GM21723 (cell line): Measurements from ENCODE around the gene NIP7.

Source experiments
- ATAC-seq: cut with Tn5 transposase; IDR thresholded peaks from one replicate; pipeline ENCODE4 v1.9.1; 2021; ENCODE audit warnings: mild to moderate bottlenecking, moderate library complexity; ENCODE audit not compliant: unreplicated experiment

NIP7 gene

DNA sequence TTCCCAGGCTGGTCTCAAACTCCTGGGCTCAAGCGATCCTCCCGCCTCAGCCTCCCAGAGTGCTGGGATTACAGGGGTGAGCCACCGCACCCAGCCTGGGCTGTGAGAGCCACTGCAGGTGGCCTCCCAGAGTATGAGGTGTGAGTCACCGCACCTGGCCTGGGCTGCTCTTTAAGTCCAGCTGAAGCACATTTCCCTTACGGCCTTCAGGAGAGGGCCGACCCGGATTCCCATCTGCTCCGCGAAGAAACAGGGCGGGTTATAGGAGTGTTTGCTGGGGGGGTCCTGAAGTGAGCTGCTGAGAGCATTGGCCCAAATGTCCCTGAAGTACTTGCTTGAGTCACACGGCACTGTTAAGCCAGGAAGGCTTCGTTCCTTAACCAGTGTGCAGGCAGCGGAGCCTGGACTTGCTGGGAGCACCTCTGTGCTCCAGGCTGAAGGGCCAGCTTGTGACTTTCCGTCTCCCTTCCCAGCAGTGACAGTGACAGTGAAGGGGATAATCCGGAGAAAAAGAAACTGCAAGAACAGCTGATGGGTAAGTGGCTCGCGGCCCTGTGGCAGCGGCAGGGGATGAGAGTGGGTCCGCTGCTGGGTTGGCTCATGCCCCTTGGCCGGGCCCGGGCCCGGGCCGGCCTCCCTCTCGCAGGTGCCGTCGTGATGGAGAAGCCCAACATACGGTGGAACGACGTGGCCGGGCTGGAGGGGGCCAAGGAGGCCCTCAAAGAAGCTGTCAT lies 21.2 kb upstream of the NIP7 start:
- ATAC-seq, result no peak

GRCh38 chr16:69318911-69319289 lies 20.7 kb upstream of the NIP7 start:
- ATAC-seq, result no peak

GRCh38 chr16:69319381-69319780 lies 20.2 kb upstream of the NIP7 start:
- ATAC-seq, result no peak

- no peak for ATAC-seq
These were observed 19.5 kb upstream of the NIP7 start for GRCh38 chr16:69319826-69320739.

- ATAC-seq, result no peak
These were observed 18.9 kb upstream of the NIP7 start for GRCh38 chr16:69320740-69321073.

- no peak for ATAC-seq
These were observed 18.5 kb upstream of the NIP7 start for GRCh38 chr16:69321080-69321479.

DNA sequence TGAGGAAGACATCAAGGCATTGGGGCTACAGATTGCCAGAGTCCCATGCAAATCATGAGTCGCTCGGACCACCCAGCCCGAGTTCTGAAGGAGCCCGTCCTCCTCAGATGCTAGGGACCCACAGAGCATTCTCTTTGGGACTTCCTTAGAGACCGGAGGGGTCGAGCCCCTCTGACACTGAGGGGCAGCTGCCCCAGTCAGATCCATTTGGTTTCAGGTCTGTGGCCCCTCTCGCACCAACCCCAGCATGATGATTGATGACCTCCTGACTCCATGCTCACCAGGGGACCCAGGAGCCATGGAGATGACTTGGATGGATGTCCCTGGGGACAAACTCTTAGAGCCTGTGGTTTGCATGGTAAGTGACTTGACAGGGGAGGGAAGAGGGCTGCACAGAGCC lies 17.2 kb upstream of the NIP7 start:
- no peak for ATAC-seq

DNA sequence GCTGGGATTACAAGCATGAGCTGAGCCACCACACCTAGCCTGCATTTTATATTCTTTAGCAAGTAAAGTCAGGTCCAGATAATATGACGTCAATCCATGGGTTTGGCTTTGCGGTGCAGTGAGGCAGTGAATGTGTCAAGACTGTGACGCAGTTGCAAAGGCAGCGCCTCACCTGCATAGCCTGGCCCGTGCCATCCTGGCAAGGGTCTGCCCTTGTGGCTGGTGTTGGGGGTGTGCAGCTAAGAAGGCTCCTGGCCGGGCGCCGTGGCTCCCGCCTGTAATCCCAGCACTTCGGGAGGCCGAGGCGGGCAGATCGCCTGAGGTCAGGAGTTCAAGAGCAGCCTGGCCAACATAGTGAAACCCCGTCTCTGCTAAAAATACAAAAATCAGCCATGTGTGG lies 16.2 kb upstream of the NIP7 start:
- no peak for ATAC-seq

DNA sequence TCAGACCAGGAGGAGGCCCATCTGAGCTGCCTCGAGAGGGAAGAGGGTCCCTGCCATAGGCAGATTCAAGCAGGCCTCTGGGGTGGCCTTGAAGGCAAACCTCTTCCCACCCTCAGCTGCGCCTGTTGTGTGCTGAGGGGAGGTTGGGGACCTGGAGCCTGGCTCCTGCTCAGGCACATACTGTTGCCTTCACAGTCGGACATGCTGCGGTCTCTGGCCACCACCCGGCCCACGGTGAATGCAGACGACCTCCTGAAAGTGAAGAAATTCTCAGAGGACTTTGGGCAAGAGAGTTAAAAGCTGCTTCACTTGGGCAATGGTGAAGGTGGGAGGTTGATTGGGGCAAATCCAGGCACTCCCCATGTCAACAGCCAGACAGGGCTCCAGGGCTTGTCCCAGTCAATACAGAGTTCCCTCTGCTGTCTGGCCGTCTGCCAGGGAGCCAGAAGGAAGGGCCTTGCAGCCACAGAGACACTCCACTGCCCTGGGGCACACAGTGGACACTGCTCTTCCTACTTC lies 15.5 kb upstream of the NIP7 start:
- ATAC-seq, result no peak

- ATAC-seq, result no peak
These were observed 14.9 kb upstream of the NIP7 start for GRCh38 chr16:69324585-69325253.

- no peak for ATAC-seq
These were observed 13.8 kb upstream of the NIP7 start for GRCh38 chr16:69325784-69326171.

DNA sequence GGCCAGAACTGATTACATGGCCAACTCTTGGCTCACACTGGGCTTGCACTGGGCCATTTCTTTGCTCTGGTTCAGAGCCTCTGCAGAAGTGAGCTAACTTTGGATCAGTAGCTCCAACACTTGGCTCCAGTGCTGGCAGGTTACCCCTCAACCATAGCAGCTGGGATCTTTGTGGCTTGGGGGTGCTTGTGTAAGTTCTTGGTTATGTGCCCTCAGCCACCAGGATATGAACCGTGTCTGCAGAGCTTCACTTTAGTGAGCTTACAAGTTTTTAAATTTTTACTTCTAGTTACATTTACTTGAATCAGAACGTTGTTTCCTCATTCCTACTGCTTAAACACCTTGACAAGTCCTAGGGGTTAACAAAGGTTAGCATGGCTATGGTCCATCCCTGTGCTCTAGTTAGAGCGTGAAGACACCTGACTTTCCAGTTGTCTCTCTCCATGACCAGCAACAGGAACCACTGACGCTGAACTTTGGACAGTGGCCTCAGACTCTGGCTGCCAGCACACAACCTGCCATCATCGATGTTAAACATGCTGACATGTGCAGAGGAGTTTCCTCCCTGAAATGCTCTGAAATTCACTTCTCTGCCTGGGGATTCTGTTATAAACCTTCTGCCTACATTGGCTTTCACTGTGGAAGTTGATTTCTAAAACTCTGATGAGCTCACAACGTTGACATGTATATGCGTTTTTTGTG lies 13.2 kb upstream of the NIP7 start:
- no peak for ATAC-seq

DNA sequence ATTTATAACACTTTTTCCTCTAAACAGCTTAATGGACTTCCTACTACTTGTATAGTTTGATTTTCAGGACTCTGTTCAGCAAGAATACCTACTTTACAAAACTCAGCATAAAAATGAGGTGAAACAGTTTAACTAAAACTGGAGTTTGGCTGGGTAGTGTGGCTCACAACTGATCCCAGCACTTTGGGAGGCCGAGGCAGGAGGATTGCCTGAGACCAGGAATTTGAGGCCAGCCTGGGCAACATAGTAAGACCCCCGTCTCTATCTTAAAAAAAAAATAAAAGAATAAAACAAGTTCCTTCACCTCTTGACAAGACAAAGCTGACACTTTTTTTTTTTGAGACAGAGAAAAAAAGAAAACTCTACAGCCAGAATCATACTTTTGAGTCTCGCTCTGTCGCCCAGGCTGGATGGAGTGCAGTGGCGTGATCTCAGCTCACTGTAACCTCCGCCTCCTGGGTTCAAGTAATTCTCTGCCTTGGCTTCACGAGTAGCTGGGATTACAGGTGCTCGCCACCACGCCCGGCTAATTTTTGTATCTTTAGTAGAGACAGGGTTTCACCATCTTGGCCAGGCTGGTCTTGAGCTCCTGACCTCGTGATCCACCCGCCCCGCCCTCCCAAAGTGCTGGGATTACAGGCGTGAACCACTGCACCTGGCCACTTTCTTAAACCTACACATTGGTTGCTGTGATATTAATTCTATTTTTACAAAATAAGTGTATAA lies 11.8 kb upstream of the NIP7 start:
- ATAC-seq, result no peak

DNA sequence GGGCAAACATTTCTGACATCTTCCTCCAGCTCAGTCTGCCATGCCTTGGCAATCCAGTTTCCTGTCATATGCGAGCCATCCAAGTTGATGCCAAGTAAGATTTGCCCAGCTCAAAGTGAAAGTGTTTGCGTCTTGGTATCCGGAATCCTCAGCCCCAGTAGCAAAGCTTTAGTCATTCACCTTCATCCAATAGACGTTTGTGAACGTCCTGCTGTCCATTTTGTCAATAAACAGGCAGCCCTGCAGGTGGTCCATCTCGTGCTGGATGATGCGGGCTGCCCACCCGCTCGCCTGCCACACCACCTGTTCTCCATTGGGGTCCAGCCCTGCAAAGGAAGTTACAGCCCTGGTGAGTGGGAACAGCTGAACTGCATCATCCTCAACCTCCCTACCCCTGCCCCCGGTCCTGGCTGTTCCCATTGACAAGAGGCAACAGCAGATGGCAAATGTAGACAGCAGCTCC lies 10.7 kb upstream of the NIP7 start:
- ATAC-seq, result no peak

DNA sequence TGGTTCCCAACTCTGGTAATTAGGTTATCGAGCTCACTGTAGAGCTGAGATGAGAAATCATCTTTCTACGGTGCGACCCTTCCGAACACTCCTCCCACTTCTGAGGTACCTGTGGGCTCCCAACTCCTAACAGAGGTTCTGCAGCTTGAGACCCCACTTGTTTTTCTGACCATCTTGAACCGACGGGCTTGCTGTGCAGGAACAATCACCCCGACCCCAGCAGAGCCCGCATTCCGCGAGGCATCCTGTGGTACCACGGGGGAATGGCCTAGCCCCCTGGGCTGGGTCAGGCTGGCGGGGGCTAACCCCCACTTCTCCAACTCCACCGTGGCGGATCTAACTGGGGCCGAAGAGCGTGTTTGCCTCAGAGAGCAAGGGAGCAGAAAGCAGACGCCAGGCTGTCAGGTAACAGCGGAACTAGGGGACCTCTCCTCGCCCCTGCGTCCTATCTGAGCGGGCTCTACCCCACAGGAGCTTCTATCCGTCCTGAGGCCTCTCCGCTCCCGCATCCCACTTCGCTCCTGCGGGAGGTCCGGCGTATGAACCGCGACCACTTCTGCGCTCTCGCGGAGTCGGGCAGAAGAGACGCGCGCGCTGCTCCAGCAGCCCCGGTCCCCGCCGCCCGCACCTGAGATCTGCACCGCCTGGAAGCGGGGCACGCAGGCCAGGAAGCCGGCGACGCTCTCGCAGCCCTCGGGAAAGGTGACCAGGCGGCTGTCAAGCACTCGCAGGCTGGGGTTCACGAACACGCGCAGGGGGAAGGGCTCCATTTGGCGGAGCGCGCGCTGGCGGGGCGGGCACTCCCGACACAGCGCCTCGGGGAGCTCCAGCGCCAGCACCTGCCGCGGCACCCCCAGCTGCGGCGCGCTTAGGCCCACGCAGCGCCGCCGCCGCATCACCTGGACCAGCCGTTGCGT lies 9.9 kb upstream of the NIP7 start:
- peak; percentile 43 for ATAC-seq

DNA sequence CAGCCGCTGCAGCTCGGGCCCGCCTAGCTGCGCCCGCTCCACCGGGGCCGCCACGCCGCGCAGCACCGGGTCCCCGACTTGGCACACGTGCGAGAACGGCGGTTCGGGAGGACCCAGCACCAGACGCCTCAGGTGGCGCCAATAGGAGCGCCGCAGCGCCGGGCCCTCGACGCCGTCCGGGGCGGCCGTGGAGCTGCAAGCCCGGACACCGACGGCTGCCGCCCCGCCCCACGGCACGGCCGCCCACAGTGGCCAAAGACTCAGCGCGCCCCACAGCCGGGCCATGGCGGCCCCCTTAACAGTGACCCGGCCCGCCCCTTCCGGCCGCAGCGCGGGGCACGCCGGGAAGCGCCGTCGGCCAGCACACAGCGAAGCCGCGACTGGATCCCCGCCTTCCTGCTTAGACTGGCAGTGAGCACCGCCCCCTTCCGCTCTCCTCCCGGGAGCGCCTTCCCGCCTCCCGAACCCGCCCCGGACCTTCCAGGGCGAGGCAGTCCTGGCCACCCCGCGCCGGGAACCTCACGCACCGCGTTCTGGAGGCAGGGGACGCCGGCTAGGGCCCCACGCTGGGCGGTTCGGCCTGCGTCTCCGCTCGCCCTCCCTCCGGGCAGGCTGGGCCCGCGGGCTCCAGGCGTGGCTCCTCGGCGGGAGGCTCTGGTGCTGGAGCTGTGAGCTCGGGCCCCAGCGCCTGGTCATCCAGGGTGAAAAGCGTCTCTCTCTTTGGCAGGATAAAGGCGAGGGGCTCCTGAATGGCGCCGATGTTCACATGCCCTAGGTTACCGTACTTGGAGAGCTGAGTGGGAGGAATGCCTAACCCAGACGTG lies 9.1 kb upstream of the NIP7 start, which contains the start of gene PDF:
TSS of gene PDF (minus strand) at position 303 of the 824 bp plus-strand sequence. CDS start at position 285, 18 bp downstream.
- peak; percentile 92 for ATAC-seq

DNA sequence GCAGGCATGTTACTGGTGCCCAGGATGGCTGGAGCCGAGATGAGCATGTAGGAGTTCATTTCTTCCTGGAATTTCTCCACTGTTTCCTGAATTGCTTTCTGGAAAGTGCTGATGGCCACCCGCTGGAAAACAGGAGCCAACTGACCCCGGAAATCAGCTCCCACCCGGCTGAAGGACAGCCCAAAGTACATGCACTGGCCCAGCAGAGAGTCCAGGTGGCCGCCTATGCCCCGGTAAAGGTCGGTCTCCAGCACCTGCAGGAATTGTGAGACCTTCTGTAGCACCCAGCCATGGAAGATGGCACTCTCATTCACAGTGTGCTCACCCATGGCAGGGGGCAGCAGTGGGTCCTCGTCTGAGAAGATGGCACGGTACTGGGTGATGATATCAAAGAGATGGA lies 4.9 kb upstream of the NIP7 start:
- no peak for ATAC-seq
